ENCODE measurements around the gene COL11A2.

DNA sequence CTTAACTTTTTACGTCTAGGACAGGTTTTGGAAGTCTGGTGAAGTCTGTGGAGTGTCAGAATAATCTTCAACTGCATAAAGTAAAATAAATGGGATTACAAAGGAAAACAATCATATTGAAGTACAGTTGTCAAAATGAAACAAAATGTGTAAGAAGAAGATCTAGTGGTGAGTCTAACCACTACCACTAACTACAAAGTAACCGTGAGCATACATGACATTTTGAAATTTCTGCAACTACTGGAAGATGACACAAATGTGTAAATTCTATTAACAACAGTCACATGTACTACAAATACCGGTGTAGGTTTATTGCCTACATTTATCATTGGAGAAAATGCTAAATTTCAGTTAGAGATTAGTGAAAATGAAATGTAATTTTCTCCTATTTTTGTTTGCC lies 49.7 kb upstream of the COL11A2 start:
- TF ChIP-seq, protein P1, sequence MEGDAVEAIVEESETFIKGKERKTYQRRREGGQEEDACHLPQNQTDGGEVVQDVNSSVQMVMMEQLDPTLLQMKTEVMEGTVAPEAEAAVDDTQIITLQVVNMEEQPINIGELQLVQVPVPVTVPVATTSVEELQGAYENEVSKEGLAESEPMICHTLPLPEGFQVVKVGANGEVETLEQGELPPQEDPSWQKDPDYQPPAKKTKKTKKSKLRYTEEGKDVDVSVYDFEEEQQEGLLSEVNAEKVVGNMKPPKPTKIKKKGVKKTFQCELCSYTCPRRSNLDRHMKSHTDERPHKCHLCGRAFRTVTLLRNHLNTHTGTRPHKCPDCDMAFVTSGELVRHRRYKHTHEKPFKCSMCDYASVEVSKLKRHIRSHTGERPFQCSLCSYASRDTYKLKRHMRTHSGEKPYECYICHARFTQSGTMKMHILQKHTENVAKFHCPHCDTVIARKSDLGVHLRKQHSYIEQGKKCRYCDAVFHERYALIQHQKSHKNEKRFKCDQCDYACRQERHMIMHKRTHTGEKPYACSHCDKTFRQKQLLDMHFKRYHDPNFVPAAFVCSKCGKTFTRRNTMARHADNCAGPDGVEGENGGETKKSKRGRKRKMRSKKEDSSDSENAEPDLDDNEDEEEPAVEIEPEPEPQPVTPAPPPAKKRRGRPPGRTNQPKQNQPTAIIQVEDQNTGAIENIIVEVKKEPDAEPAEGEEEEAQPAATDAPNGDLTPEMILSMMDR (IDR thresholded peaks at IDR 0.05; ENCODE audit: poor library complexity, severe bottlenecking) = no peak
- TF ChIP-seq RAD21 (conservative IDR thresholded peaks at IDR 0.05) = no peak
- no peak for TF ChIP-seq POLR2AphosphoS5 (IDR thresholded peaks at IDR 0.05)
- TF ChIP-seq SMC3 (conservative IDR thresholded peaks at IDR 0.05; ENCODE audit: poor library complexity) = no peak
- no peak for TF ChIP-seq TAF1 (IDR thresholded peaks at IDR 0.05; ENCODE audit: low read depth)
- TF ChIP-seq REST (IDR thresholded peaks at IDR 0.05; ENCODE audit: borderline replicate concordance) = no peak
- no peak for TF ChIP-seq EZH2 (IDR thresholded peaks at IDR 0.05; ENCODE audit: borderline replicate concordance, insufficient read depth, low read length, poor library complexity, severe bottlenecking)
- TF ChIP-seq EP300 (conservative IDR thresholded peaks at IDR 0.05; ENCODE audit: poor library complexity, severe bottlenecking) = no peak
- no peak for TF ChIP-seq MXI1 (conservative IDR thresholded peaks at IDR 0.05; ENCODE audit: poor library complexity, severe bottlenecking)
